CD8-positive, alpha-beta memory T cell (primary cell): ENCODE measurements around the gene LEPR. TPM values are rescaled to one million over a fixed set of nuclear protein-coding genes. Genes with fewer than 3 reads are reported as not detected.
"Not testable (repeated sequence)": the region's sequence is repeated elsewhere in the genome, so short reads cannot be mapped to it uniquely, and the experiment has no call there.

Experiments
- CTCF ChIA-PET: fragments of 350-600 bp; sonication (Branson Sonifier 250); formaldehyde crosslinking; loops from one replicate; lab custom pipeline; 2021; ENCODE audit warnings: antibody characterized with exemption; lab: Charles Lee
- POLR2A ChIA-PET: fragments of 350-600 bp; sonication (Branson Sonifier 250); formaldehyde crosslinking; loops from one replicate; lab custom pipeline; 2021; ENCODE audit warnings: antibody characterized with exemption; lab: Charles Lee
- DNase-seq, 5 donors: peaks; one replicate each; pipeline versions ENCODE4 v3.0.0 to v3.0.0-alpha.2; 2020 to 2022; ENCODE audit warnings: mixed read lengths in 1 of 5
- H3K27ac ChIP-seq: one replicate; pipeline ENCODE4 v1.7.0; 2013; ENCODE audit warnings: low read depth, mild to moderate bottlenecking, low read length, moderate library complexity
- H3K27me3 ChIP-seq: 2 replicates; pipeline ENCODE4 v1.7.0; 2013; ENCODE audit warnings: low read length, mild to moderate bottlenecking; ENCODE audit not compliant: insufficient read depth, poor library complexity, severe bottlenecking
- H3K36me3 ChIP-seq: 2 replicates; pipeline ENCODE4 v1.7.0; 2013; ENCODE audit warnings: mild to moderate bottlenecking, low read length, moderate library complexity; ENCODE audit not compliant: insufficient read depth
- H3K4me1 ChIP-seq: 2 replicates; pipeline ENCODE4 v1.7.0; 2013; ENCODE audit warnings: mild to moderate bottlenecking, low read length, moderate library complexity; ENCODE audit not compliant: insufficient read depth
- H3K4me3 ChIP-seq: 2 replicates; pipeline ENCODE4 v1.7.0; 2013; ENCODE audit warnings: mild to moderate bottlenecking, low read length
- H3K9me3 ChIP-seq: 2 replicates; pipeline ENCODE4 v1.7.0; 2013; ENCODE audit warnings: mild to moderate bottlenecking, low read length
- H3K27ac Mint-ChIP-seq, 8 donors: one replicate each; pipeline ENCODE4 v1.8.0; 2020 to 2021; ENCODE audit warnings: mixed read lengths in 8 of 8, mild to moderate bottlenecking in 6 of 8, inconsistent platforms in 3 of 8, moderate library complexity in 3 of 8
- H3K27me3 Mint-ChIP-seq, 2 donors: one replicate each; pipeline ENCODE4 v1.8.0; 2020 to 2021; ENCODE audit warnings: mixed read lengths in 2 of 2, mild to moderate bottlenecking in 1 of 2, moderate library complexity in 1 of 2
- H3K36me3 Mint-ChIP-seq, 3 donors: one replicate each; pipeline ENCODE4 v1.8.0; 2020 to 2021; ENCODE audit warnings: mixed read lengths in 3 of 3, inconsistent platforms in 1 of 3, mild to moderate bottlenecking in 1 of 3
- H3K4me1 Mint-ChIP-seq, 3 donors: one replicate each; pipeline ENCODE4 v1.8.0; 2020 to 2021; ENCODE audit warnings: mixed read lengths in 3 of 3, inconsistent platforms in 1 of 3, mild to moderate bottlenecking in 1 of 3
- H3K4me3 Mint-ChIP-seq, 7 donors: one replicate each; pipeline ENCODE4 v1.8.0; 2020 to 2021; ENCODE audit warnings: mixed read lengths in 7 of 7, mild to moderate bottlenecking in 6 of 7, moderate library complexity in 4 of 7, inconsistent platforms in 2 of 7
- H3K9me3 Mint-ChIP-seq, 5 donors: one replicate each; pipeline ENCODE4 v1.8.0; 2020 to 2022; ENCODE audit warnings: mixed read lengths in 5 of 5, mild to moderate bottlenecking in 3 of 5, moderate library complexity in 2 of 5, inconsistent platforms in 1 of 5
- polyA plus RNA-seq: library from polyadenylated mRNA; unstranded; fragments of 300-500 nt; fragmentation: Illumina TruSeq; gene quantifications from one replicate; pipeline ENCODE4 v1.2.3, GENCODE V29; 2021
- total RNA-seq, 2 experiments: library from RNA; stranded (reverse); gene quantifications; one replicate each; pipeline ENCODE4 v1.2.3, GENCODE V29; 2021

LEPR gene
- total and polyA plus RNA-seq, 3 experiments from 2014 or later: 1.5 to 3.1 (median 1.8) TPM

DNA sequence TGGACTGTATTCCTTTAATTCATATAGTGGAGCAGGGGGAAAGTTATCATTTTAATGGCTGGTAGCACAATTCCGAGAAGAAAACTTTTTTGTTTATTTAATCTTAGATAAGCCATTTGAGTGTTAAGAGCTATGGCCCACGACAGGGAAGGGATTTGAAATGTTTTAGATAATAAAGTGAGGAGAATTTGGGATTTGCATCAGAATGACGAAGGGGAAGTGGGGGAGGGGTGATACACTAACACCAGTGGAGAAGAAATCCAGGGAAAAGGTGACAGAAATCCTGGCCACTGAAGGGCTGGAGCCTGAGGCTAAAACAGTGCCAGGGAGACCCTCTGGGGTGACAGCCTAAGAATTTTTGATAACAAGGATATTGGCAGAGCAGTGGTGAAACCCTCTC is 21.0 kb downstream of the LEPR start:
- POLR2A ChIA-PET: no interaction called here
- Mint-ChIP-seq H3K4me3 (no peak overlapping the region), H3K4me1 (no peaks in the 10 kb centered on the region), H3K27ac (no peak overlapping the region), H3K9me3 (peaks cover 0 to 2% (median 0%) of the 10 kb centered on the region in 5 donors), H3K27me3 (no peaks in the 10 kb centered on the region), H3K36me3 (peaks cover 0 to 4% (median 2%) of the 10 kb centered on the region in 3 donors)
- no peaks in the 10 kb centered on the region for H3K36me3 ChIP-seq
- H3K9me3 ChIP-seq: no peaks in the 10 kb centered on the region
- CTCF ChIA-PET: no interaction called here
- no peak for DNase-seq
- no peak overlapping the region for H3K27ac ChIP-seq
- no peaks in the 10 kb centered on the region for H3K27me3 ChIP-seq
- H3K4me1 ChIP-seq: no peaks in the 10 kb centered on the region
- no peak overlapping the region for H3K4me3 ChIP-seq

DNA sequence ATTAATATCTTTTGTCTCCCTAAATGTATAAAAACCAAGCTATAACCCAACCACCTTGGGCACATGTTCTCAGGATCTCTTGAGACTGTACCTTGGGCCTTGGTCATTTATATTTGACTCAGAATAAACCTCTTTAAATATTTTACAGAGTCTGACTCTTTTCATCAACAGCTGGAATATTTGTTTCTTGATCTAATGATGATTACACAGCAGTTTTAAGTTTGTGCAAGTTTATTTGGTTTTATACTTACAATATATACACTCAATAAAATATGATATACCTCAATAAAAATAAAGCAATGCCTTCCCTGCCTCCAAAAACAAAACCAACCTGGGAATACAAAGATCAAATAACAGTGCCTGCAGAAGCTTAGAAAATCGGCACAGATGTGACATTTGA is 22.0 kb downstream of the LEPR start:
- no peaks in the 10 kb centered on the region for H3K36me3 ChIP-seq
- no peak overlapping the region for H3K27ac ChIP-seq
- no peak overlapping the region for H3K4me3 ChIP-seq
- ChIA-PET POLR2A (no interaction called here), CTCF (no interaction called here)
- H3K4me1 ChIP-seq: no peaks in the 10 kb centered on the region
- H3K4me1 Mint-ChIP-seq: no peaks in the 10 kb centered on the region
- H3K27me3 Mint-ChIP-seq: no peaks in the 10 kb centered on the region
- H3K9me3 ChIP-seq: no peaks in the 10 kb centered on the region
- no peaks in the 10 kb centered on the region for H3K27me3 ChIP-seq
- H3K4me3 Mint-ChIP-seq: no peak overlapping the region
- peaks cover 0 to 2% (median 0%) of the 10 kb centered on the region in 5 donors for H3K9me3 Mint-ChIP-seq
- no peak for DNase-seq
- H3K36me3 Mint-ChIP-seq: peaks cover 0 to 4% (median 0%) of the 10 kb centered on the region in 3 donors
- no peak overlapping the region for H3K27ac Mint-ChIP-seq

DNA sequence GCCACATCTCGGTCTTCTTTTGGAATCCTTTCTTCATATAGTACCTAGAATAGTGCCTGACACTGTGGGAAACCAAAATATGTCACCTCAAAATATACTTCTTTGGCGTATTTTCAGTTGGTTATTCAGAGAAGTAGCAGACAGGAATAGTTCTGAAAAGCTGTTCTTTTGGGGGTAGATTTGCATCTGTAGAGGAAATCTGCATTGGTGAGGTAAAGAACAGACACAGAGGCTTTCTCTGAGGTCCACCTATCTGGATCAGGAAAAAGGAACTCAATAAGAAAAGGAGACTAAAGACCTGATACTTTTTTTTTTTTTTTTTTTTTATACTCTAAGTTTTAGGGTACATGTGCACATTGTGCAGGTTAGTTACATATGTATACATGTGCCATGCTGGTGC is 23.2 kb downstream of the LEPR start:
- Histone ChIP-seq H3K27me3 (no peaks in the 10 kb centered on the region), H3K4me3 (no peak overlapping the region), H3K27ac (no peak overlapping the region), H3K9me3 (no peaks in the 10 kb centered on the region), H3K36me3 (no peaks in the 10 kb centered on the region), H3K4me1 (no peaks in the 10 kb centered on the region)
- CTCF ChIA-PET: no interaction called here
- no peak for DNase-seq
- Mint-ChIP-seq H3K4me3 (no peak overlapping the region), H3K27ac (no peak overlapping the region), H3K36me3 (peaks cover 0 to 4% (median 0%) of the 10 kb centered on the region in 3 donors), H3K4me1 (no peaks in the 10 kb centered on the region), H3K27me3 (no peaks in the 10 kb centered on the region), H3K9me3 (peaks cover 0 to 2% (median 0%) of the 10 kb centered on the region in 5 donors)
- POLR2A ChIA-PET: no interaction called here

DNA sequence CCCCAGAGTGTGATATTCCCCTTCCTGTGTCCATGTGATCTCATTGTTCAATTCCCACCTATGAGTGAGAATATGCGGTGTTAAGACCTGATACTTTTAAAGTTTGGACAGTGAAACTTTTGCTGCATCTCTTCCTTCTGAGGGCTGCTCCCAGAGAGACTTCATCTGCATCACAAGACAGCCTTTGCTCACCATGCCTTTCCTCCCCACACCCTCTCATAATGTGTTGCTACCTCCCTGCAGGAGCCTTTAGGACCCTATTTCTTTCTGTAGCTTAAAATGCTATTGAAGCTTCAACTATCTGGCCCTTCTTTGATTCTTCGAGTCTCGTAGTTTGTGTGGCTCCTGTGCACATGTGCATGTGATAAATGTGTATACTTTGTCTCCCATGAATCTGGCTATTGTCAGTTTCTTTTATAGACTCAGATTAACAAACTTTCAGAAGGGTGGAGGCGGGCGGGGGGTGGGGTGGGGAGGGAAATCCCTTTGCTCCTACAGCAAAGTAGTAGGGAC is 23.7 kb downstream of the LEPR start:
- Mint-ChIP-seq H3K4me1 (no peaks in the 10 kb centered on the region), H3K36me3 (peaks cover 0 to 4% (median 0%) of the 10 kb centered on the region in 3 donors), H3K9me3 (peaks cover 0 to 2% (median 0%) of the 10 kb centered on the region in 5 donors), H3K27ac (no peak overlapping the region), H3K4me3 (no peak overlapping the region), H3K27me3 (no peaks in the 10 kb centered on the region)
- Histone ChIP-seq H3K27me3 (no peaks in the 10 kb centered on the region), H3K36me3 (no peaks in the 10 kb centered on the region), H3K9me3 (no peaks in the 10 kb centered on the region), H3K27ac (no peak overlapping the region), H3K4me3 (no peak overlapping the region), H3K4me1 (no peaks in the 10 kb centered on the region)
- DNase-seq: no peak
- ChIA-PET CTCF (no interaction called here), POLR2A (no interaction called here)

DNA sequence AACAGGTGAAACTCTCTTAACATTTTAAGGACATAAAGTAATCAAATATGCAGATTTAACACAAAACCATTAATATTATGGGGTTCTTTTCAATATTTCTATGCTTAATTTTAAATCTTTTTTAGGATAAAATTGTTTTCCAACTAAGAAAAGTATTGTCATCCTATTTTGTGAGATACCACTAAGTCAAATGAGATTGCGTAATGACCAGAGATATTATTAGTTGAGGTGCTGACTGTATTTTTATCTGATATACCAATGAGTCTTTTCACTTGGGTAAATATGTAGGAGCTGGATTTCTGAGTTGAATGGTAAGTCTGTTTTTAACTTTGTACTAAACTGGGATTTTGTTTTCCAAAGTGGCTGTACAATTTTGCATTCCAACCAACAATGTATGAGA is 25.4 kb downstream of the LEPR start:
- Mint-ChIP-seq H3K36me3 (peaks cover 0 to 4% (median 0%) of the 10 kb centered on the region in 3 donors), H3K27ac (no peak overlapping the region), H3K27me3 (no peaks in the 10 kb centered on the region), H3K4me3 (no peak overlapping the region), H3K4me1 (no peaks in the 10 kb centered on the region), H3K9me3 (peaks cover 0 to 2% (median 0%) of the 10 kb centered on the region in 5 donors)
- ChIA-PET CTCF (no interaction called here), POLR2A (no interaction called here)
- no peaks in the 10 kb centered on the region for H3K9me3 ChIP-seq
- no peaks in the 10 kb centered on the region for H3K36me3 ChIP-seq
- H3K4me1 ChIP-seq: no peaks in the 10 kb centered on the region
- no peak overlapping the region for H3K4me3 ChIP-seq
- no peak for DNase-seq
- no peaks in the 10 kb centered on the region for H3K27me3 ChIP-seq
- H3K27ac ChIP-seq: no peak overlapping the region

DNA sequence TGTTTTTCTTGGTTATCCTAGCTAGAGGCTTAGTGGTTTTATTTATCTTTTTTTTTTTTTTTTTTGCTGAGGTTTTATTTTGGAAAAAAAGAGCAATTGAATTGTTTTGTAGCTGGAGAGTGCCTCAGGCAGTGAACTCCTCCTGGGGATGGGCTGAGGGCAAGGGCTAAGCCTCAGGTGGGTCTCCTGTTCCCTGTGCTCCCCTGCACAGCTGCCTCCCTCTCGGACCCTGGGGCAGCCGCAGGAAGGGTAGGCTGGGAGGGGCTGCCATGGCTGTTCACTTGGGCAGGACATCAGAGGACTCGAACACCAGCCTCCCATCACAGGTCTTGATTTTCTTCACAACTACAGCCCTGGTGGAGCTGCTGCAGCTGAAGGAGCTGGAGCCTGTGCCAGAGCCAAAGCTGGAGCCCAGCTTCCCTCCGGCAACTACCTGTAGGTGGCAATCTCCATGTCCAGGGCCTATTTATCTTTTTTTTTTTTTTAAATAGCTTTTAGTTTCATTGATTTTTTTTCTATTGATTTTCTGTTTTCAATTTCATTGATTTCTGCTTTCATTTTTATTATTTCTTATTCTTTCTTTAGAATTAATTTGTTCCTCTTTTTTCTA is 28.9 kb downstream of the LEPR start:
- ChIA-PET POLR2A (no interaction called here), CTCF (no interaction called here)
- Histone ChIP-seq H3K9me3 (no peaks in the 10 kb centered on the region), H3K4me1 (no peaks in the 10 kb centered on the region), H3K4me3 (no peak overlapping the region), H3K27ac (no peak overlapping the region), H3K36me3 (no peaks in the 10 kb centered on the region), H3K27me3 (no peaks in the 10 kb centered on the region)
- no peak for DNase-seq
- Mint-ChIP-seq H3K27me3 (peaks cover 0 to 1% of the 10 kb centered on the region in 2 donors), H3K9me3 (peaks cover 0 to 7% (median 3%) of the 10 kb centered on the region in 5 donors), H3K27ac (no peak overlapping the region), H3K4me1 (no peaks in the 10 kb centered on the region), H3K36me3 (no peaks in the 10 kb centered on the region), H3K4me3 (no peak overlapping the region)

DNA sequence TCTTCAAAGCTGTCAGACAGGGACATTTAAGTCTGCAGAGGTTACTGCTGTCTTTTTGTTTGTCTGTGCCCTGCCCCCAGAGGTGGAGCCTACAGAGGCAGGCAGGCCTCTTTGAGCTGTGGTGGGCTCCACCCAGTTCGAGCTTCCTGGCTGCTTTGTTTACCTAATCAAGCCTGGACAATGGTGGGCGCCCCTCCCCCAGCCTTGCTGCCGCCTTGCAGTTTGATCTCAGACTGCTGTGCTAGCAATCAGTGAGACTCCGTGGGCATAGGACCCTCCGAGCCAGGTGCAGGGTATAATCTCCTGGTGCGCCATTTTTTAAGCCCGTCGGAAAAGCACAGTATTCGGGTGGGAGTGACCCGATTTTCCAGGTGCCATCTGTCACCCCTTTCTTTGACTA is 35.2 kb downstream of the LEPR start:
- peaks cover 4 to 22% (median 13%) of the 10 kb centered on the region in 5 donors for H3K9me3 Mint-ChIP-seq
- peaks cover 16 to 26% (median 25%) of the 10 kb centered on the region in 3 donors for H3K4me1 Mint-ChIP-seq
- H3K27me3 ChIP-seq, DNase-seq, H3K4me3 ChIP-seq, H3K9me3 ChIP-seq, POLR2A ChIA-PET, H3K36me3 ChIP-seq, H3K4me1 ChIP-seq, H3K27me3 Mint-ChIP-seq, CTCF ChIA-PET, H3K4me3 Mint-ChIP-seq, H3K27ac ChIP-seq: not testable (repeated sequence)
- H3K27ac Mint-ChIP-seq: peak overlapping the region in 1 of 8 donors; percentile 33
- H3K36me3 Mint-ChIP-seq: peaks cover 0 to 18% (median 6%) of the 10 kb centered on the region in 3 donors

DNA sequence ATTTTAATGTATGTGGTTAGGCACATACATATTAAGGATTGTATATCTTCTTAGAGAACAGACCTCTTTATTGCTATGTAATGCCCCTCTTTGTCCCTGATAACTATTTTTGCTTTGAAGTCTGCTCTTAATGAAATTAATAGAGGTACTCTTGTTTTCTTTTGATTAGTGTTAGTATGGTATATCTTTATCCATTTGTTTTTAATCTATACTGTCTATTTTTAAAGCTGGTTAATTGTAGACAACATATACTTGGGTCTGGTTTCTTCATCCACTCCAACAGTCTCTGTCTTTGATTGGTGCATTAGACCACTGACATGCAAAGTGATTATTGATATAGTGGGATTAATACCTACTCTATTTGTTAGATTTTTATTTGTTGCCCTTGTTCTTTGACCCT is 36.0 kb downstream of the LEPR start:
- Histone ChIP-seq H3K27me3 (no peaks in the 10 kb centered on the region), H3K9me3 (no peaks in the 10 kb centered on the region), H3K36me3 (no peaks in the 10 kb centered on the region), H3K4me3 (no peak overlapping the region), H3K4me1 (no peaks in the 10 kb centered on the region), H3K27ac (no peak overlapping the region)
- peaks cover 16 to 26% (median 25%) of the 10 kb centered on the region in 3 donors for H3K4me1 Mint-ChIP-seq
- peaks cover 0 to 1% of the 10 kb centered on the region in 2 donors for H3K27me3 Mint-ChIP-seq
- H3K36me3 Mint-ChIP-seq: peaks cover 0 to 24% (median 6%) of the 10 kb centered on the region in 3 donors
- DNase-seq: no peak
- H3K9me3 Mint-ChIP-seq: peaks cover 4 to 23% (median 13%) of the 10 kb centered on the region in 5 donors
- H3K4me3 Mint-ChIP-seq: no peak overlapping the region
- CTCF ChIA-PET: no interaction called here
- POLR2A ChIA-PET: no interaction called here
- H3K27ac Mint-ChIP-seq: no peak overlapping the region
